Activated CD4-positive, CD25-positive, alpha-beta regulatory T cell treated with anti-CD3 and anti-CD28 coated beads, Interleukin-2, amount 50 U/mL, for 72 hours (primary cell): ENCODE data around the gene RNF166.
"Not testable (repeated sequence)": the region's sequence is repeated elsewhere in the genome, so short reads cannot be mapped to it uniquely, and the experiment has no call there.

Source experiments
- DNase-seq: peaks from one replicate; pipeline ENCODE4 v3.0.0; 2021

Gene RNF166

GRCh38 chr16:88669980-88670379 is 36.2 kb downstream of the RNF166 start:
- no peak for DNase-seq

- not testable (repeated sequence) for DNase-seq
These were observed 36.7 kb downstream of the RNF166 start for GRCh38 chr16:88669493-88669892.

GRCh38 chr16:88667461-88667860 is 38.7 kb downstream of the RNF166 start:
- DNase-seq, result no peak

DNA sequence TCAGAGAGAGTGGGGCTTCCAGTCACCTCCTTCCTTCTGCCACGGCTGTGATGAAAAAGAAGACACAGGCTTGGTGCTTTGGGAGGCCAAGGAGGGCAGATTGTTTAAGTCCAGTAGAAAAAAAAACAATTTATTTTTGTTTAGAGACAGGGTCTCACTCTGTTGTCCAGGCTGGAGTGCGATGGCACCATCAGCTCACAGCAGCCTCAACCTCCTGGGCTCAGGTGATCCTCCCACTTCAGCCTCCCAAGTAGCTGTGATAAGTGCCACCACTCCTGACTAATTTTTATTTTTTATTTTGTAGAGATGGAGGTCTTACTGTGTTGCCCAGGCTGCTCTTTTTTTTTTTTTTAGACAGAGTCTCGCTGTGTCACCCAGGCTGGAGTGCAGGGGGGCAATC is 40.6 kb downstream of the RNF166 start:
- DNase-seq, result no peak

DNA sequence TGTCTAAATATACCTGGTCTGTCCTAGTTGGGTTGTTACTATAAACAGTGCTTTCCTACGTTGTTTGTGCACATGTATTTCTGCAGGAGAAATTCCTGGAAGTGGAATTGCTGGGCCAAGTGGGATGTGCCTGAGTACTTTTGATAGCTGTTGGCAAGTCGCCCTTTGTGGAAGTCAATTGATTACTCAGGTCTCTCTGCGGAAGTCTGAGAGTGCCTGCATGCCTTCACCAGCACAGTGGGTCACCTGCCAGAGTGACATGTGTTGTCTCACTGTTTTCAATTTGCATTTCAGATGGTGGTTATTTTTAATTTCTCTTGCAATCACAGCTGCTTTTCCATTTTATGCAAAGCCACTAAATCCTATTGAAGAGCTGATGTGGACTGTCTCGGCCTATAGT is 41.1 kb downstream of the RNF166 start:
- no peak for DNase-seq

GRCh38 chr16:88662843-88663606 is 43.2 kb downstream of the RNF166 start, which contains the start of gene MVD:
Gene MVD (minus strand): TSS chr16:88663091. CDS start chr16:88663080, 11 bp downstream.
- peak; percentile 93 for DNase-seq

DNA sequence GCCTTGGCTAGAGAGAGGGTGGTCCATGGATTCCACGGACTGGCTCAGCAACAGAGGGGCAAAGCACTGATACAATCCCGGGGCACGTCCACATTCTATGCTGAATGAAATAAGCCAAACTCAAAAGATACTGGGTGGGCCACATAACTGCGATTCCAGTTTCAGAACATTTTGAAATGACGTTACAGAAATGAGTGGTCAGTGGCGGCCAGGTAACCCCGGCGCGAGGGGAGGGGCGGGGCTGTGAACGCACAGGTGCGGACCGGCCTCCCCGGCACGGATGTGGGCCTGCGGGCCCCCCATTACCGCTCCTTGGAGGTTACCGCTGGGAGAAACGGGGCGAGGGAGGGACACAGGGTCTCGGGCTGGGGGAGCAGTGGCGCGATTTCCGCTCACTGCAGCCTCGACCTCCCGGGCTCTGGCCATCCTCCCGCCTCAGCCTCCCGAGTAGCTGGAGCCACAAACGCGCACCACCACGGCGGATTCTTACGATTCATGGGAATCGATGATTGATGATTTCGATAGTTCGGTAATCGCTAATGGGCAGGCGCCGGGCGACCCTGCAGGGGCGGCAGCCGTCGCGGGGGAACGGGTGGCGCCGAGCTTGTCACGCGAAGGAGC is 43.9 kb downstream of the RNF166 start:
- DNase-seq, result no peak

GRCh38 chr16:88661468-88661867 is 44.7 kb downstream of the RNF166 start:
- no peak for DNase-seq

- no peak for DNase-seq
These were observed 47.0 kb downstream of the RNF166 start for GRCh38 chr16:88659160-88659559.

DNA sequence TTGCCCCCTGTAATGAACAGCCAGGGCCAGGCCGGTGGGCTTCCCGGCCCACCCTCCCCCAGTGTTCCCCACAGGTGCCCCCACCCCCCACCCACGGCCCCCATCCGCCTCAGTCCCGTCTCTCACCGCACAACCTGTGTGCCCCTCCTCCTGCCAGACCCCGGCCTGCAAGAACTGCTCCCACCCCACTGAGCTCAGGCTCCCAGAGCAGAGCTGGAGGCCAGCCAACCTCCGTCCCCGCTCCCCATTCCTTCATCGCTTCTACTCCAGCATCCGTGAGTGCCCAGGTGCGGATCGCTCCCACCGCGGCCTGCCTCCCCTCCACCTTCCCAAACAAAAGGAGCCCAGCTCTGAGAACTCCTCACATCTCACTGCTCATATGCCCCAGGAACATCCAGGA is 47.5 kb downstream of the RNF166 start:
- no peak for DNase-seq

GRCh38 chr16:88657371-88657770 is 48.8 kb downstream of the RNF166 start:
- no peak for DNase-seq

DNA sequence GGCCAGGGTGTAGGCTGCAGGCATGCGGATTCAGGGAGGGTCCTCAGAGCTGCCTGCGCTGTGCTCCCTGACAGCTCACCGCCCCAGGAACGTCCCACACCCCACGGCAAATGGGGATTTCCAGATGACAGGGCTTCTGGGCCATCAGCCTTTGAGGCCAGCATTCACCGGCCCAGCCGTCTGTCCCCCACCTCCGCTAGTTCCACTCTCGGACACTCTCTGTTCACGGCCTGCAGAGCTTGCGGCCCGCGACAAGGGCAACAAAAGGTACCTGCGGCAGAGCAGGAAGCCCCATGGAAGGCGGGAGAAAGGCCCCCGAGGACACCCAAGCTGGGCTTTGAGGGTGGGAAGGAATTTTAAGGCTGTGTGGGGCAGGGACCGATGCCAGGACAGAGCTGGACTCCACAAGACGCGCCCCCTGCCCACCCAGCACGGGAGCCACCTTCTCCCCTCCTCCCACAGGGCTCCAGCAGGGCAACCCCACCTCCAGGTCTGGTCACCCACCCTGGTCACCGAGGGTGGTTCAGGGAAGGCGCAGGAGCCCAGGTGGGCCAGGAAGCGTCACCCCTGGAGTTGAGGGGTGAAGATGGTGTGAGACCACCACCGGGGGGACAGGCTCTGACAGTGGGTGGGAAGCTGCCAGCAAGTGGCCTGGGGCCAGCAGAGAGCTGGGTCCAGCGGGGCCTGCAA is 49.8 kb downstream of the RNF166 start:
- DNase-seq, result no peak

GRCh38 chr16:88655733-88656281 is 50.4 kb downstream of the RNF166 start:
- DNase-seq, result no peak

- DNase-seq, result no peak
These were observed 51.0 kb downstream of the RNF166 start for GRCh38 chr16:88655053-88655732.

DNA sequence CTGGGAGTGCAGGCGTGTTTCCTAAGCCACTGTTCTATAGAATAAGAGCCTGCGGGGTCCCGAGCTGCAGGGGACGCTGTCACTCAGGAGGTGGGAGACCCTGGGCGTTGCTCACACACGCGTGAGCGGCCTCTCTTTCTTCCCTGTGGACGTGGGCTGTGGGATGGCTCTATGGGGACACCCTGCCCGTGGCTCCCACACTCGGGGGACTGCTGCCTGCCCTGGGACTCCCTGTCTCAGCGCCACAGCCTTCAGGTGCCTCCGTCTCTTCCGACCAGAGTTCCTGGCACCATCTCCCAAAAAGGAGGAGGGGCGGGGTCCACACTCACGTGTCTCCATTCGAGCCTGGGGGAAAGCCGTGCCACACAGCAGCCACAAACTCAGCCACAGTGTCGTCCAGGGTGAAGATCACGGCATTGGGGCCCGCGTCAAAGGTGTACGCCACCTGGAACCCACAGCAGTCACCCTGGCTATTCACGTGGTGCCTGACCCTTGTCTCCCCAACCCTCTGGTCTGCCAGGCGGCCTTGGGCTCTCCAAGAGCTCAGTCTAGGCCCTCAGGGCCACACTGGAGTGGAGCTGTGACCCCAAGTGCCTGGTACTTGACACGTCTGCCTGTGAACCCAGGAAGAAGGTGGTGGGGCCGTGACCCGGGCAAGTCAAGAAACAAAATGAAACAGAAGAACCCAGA is 51.7 kb downstream of the RNF166 start:
- no peak for DNase-seq

DNA sequence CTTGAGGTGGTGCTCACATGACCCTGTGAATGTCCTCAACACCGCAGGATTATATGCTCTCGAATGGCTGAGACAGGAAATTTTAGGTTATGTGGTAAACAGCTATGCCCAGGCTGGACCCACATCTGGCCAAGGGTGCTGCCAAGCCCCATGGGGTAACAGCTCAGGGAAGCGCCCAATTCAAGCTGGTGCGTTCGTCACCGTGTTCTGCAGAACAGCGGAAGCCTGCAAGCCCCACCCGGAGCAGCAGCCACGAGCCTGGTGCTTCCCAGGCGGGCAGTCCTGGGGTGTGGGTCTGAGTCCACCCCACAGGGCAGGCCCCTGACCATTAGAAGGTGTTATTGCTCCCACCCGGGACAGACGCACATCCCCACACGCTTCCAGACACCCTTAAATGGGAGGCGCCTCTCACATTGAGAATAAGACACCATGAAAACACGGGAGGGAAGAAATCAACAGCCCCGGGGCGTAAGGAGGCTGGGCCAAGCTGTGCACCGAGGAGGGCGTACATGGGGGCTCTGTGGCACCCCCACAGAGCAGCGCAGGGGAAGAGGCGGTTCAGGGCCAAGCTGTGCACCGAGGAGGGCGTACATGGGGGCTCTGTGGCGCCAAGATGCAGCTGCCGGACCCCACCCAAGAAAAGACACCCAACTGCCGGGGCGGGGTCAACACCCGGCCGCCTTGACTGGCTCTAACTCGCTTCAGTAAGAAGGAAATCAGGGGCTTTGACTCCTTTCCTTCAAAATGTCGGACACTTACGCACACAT is 52.4 kb downstream of the RNF166 start:
- DNase-seq, result no peak

- no peak for DNase-seq
These were observed 53.1 kb downstream of the RNF166 start for GRCh38 chr16:88653101-88653500.

- no peak for DNase-seq
These were observed 53.5 kb downstream of the RNF166 start for GRCh38 chr16:88652762-88653063.

- DNase-seq, result no peak
These were observed 54.0 kb downstream of the RNF166 start for GRCh38 chr16:88651989-88652761.

DNA sequence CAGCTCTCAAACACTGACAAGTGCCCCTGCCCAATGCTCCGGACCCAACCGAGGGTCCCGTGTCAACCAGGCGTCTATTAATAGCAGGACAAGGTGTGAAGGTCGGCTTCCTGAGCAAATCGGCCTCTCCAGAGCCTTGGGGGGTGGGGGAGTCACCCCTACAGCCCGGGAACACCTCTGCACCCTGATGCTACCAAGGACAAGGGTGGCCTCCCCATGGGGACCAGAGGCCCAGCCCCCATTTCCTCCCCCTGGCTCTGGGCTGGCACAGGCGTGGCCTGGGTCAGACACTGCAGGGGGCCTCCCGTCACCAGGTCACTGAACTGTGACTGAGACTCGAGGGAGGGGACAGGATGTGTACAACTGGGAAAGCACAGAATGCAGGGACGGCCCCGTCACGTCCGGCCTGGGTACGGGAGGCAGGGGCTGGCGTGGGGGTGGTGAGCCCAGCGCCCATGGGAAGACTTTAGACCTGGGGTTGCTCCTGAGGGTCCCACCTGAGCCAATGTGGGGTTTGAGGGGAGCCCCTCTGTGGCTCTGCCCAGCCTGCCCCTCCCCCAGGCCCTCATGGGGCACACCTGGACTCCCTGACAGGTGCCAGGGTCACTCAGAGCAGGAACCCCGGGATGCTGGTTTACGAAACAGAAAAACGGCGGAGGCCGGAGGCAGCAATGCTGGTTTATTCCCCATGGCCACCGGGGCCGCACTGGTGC is 54.8 kb downstream of the RNF166 start:
- DNase-seq, result peak; percentile 75
